Nephron (organoid): ENCODE results near the gene PDZK1IP1.
A peak's percentile ranks its signal among the peaks of the same experiment; 100 is the strongest.
"Not testable (repeated sequence)": the region's sequence is repeated elsewhere in the genome, so short reads cannot be mapped to it uniquely, and the experiment has no call there.

Source experiments
- H3K27ac Mint-ChIP-seq, 3 experiments: 2 replicates each; pipeline ENCODE4 v1.8.0; 2020; ENCODE audit warnings: mixed read lengths in 3 of 3, mild to moderate bottlenecking in 2 of 3, moderate library complexity in 1 of 3
- H3K27me3 Mint-ChIP-seq: 2 replicates; pipeline ENCODE4 v1.8.0; 2021; ENCODE audit warnings: low read depth, mild to moderate bottlenecking, moderate library complexity, mixed read lengths
- H3K36me3 Mint-ChIP-seq: 2 replicates; pipeline ENCODE4 v1.8.0; 2020; ENCODE audit warnings: low read depth, mixed read lengths
- H3K4me1 Mint-ChIP-seq: 2 replicates; pipeline ENCODE4 v1.8.0; 2020; ENCODE audit warnings: mixed read lengths
- H3K4me3 Mint-ChIP-seq, 3 experiments: 2 replicates each; pipeline ENCODE4 v1.8.0; 2020; ENCODE audit warnings: mild to moderate bottlenecking in 3 of 3, mixed read lengths in 3 of 3, moderate library complexity in 2 of 3
- H3K9me3 Mint-ChIP-seq: 2 replicates; pipeline ENCODE4 v1.8.0; 2020; ENCODE audit warnings: mixed read lengths
- CTCF ChIP-seq, 3 experiments: fragments of 200-600 bp; sonication (generic); IDR thresholded peaks; one replicate each; pipeline ENCODE4 v1.5.0; 2021; ENCODE audit warnings: antibody characterized with exemption in 3 of 3; ENCODE audit not compliant: unreplicated experiment in 3 of 3

Gene PDZK1IP1

GRCh38 chr1:47198214-47198613 is 8.4 kb upstream of the PDZK1IP1 start:
- Mint-ChIP-seq H3K27ac (no peak overlapping the region), H3K4me3 (no peak overlapping the region), H3K9me3 (peaks cover 5% of the 10 kb centered on the region), H3K27me3 (peaks cover 39% of the 10 kb centered on the region), H3K36me3 (no peaks in the 10 kb centered on the region), H3K4me1 (peaks cover 15% of the 10 kb centered on the region)
- no peak for TF ChIP-seq CTCF (IDR thresholded peaks at IDR 0.05; ENCODE audit: unreplicated experiment in 3 of 3)

DNA sequence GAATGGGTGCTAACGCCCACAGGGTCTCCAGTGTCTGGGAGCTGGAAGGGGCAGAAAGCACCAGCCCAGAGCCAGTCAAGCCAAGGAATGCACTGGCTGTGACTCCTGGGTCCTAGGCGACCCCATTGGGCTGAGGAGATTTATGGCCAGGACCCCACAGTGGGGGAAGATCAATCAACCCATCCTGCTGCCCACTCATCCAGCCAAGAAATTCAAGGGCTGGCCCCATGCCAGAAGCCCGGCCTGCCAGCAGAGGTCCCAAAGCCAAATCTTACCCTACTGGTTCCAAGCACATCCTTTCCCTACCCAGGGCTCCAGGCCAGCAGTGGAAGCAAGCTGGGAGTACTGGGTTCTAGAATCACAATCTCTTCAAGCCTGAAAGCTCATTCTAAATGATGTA is 6.8 kb upstream of the PDZK1IP1 start:
- H3K4me3 Mint-ChIP-seq, result no peak overlapping the region
- peaks cover 46% of the 10 kb centered on the region for H3K27me3 Mint-ChIP-seq
- no peak for TF ChIP-seq CTCF (IDR thresholded peaks at IDR 0.05; ENCODE audit: unreplicated experiment in 3 of 3)
- no peaks in the 10 kb centered on the region for H3K36me3 Mint-ChIP-seq
- no peak overlapping the region for H3K27ac Mint-ChIP-seq
- H3K4me1 Mint-ChIP-seq, result peaks cover 28% of the 10 kb centered on the region
- peaks cover 2% of the 10 kb centered on the region for H3K9me3 Mint-ChIP-seq

GRCh38 chr1:47195981-47196380 is 6.1 kb upstream of the PDZK1IP1 start:
- Mint-ChIP-seq H3K4me1 (peaks cover 30% of the 10 kb centered on the region), H3K27me3 (peaks cover 44% of the 10 kb centered on the region)
- not testable (repeated sequence) for H3K36me3 Mint-ChIP-seq, H3K27ac Mint-ChIP-seq, H3K9me3 Mint-ChIP-seq, H3K4me3 Mint-ChIP-seq

DNA sequence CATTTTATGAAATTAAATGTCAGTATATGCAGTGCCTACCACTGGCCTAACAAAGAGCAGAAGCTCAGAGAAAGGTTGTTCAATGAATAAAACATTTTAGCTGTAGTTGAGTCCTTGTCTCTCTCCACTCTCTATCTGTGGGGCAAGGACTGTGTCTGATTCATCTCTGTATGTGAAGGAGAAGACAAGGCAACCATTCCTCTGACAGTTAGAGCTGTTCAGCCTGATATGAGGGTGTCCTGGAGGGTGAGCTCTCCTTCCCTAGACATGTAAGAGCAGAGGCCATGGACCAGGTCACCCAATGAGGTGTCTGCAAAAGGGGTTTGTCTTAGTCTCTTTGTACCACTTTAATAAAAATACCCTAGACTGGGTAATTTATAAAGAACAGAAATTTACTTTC is 4.5 kb upstream of the PDZK1IP1 start:
- no peaks in the 10 kb centered on the region for H3K9me3 Mint-ChIP-seq
- H3K4me1 Mint-ChIP-seq, result peaks cover 34% of the 10 kb centered on the region
- H3K27me3 Mint-ChIP-seq, result peaks cover 41% of the 10 kb centered on the region
- no peak overlapping the region for H3K4me3 Mint-ChIP-seq
- H3K27ac Mint-ChIP-seq, result no peak overlapping the region
- no peaks in the 10 kb centered on the region for H3K36me3 Mint-ChIP-seq
- no peak for TF ChIP-seq CTCF (IDR thresholded peaks at IDR 0.05; ENCODE audit: unreplicated experiment in 3 of 3)

- H3K9me3 Mint-ChIP-seq, H3K27ac Mint-ChIP-seq, H3K4me3 Mint-ChIP-seq, H3K36me3 Mint-ChIP-seq: not testable (repeated sequence)
- H3K27me3 Mint-ChIP-seq, result peaks cover 35% of the 10 kb centered on the region
- H3K4me1 Mint-ChIP-seq, result peaks cover 34% of the 10 kb centered on the region
Measured at GRCh38 chr1:47193496-47193895, 3.7 kb upstream of the PDZK1IP1 start.

- peaks cover 30% of the 10 kb centered on the region for H3K27me3 Mint-ChIP-seq
Measured at GRCh38 chr1:47192458-47193384, 2.9 kb upstream of the PDZK1IP1 start.

More at GRCh38 chr1:47192458-47193384, 2.9 kb upstream of the PDZK1IP1 start:
- TF ChIP-seq CTCF (IDR thresholded peaks at IDR 0.05; ENCODE audit: unreplicated experiment in 3 of 3), result peak; percentile 93 to 97 (median 97)
- Mint-ChIP-seq H3K4me3 (no peak overlapping the region), H3K36me3 (no peaks in the 10 kb centered on the region), H3K9me3 (no peaks in the 10 kb centered on the region), H3K4me1 (peaks cover 34% of the 10 kb centered on the region), H3K27ac (peak overlapping the region; percentile 47 to 93 (median 68))
